HEK293T (cell line): ENCODE results near the gene RASGRP3.
"Not testable (repeated sequence)": the region's sequence is repeated elsewhere in the genome, so short reads cannot be mapped to it uniquely, and the experiment has no call there.

ENCODE experiments used
- CTCF ChIA-PET: fragments of 350-600 bp; formaldehyde crosslinking; extraction: SDS; loops from one replicate; lab custom pipeline; 2021; ENCODE audit warnings: antibody characterized with exemption, inconsistent platforms; lab: Yijun Ruan, JAX
- POLR2A ChIA-PET: fragments of 350-600 bp; formaldehyde crosslinking; extraction: SDS; loops from one replicate; lab custom pipeline; 2020; ENCODE audit warnings: antibody characterized with exemption, inconsistent platforms; lab: Yijun Ruan, JAX
- DNase-seq: peaks from one replicate; pipeline ENCODE4 v3.0.0; 2012; ENCODE audit warnings: mixed read lengths; ENCODE audit errors: extremely low spot score
- ARNT ChIP-seq: fragments of 450-650 bp; IDR thresholded peaks from 2 replicates; pipeline ENCODE4 v1.6.1; 2017; ENCODE audit warnings: mild to moderate bottlenecking
- BHLHE40 ChIP-seq: fragments of 450-650 bp; IDR thresholded peaks from 2 replicates; pipeline ENCODE4 v1.6.1; 2016; ENCODE audit warnings: mild to moderate bottlenecking, moderate library complexity, borderline replicate concordance
- CTBP1 ChIP-seq: fragments of 450-650 bp; IDR thresholded peaks from 2 replicates; pipeline ENCODE4 v1.6.1; 2016; ENCODE audit warnings: borderline replicate concordance
- ELF4 ChIP-seq: fragments of 450-650 bp; IDR thresholded peaks from 2 replicates; pipeline ENCODE4 v1.6.1; 2017; ENCODE audit warnings: antibody characterized with exemption
- FOXA1 ChIP-seq: fragments of 450-650 bp; IDR thresholded peaks from 2 replicates; pipeline ENCODE4 v1.6.1; 2016; ENCODE audit warnings: mild to moderate bottlenecking
- FOXK2 ChIP-seq: fragments of 450-650 bp; IDR thresholded peaks from 2 replicates; pipeline ENCODE4 v1.6.1; 2016; ENCODE audit warnings: mild to moderate bottlenecking
- FOXM1 ChIP-seq: fragments of 450-650 bp; IDR thresholded peaks from 2 replicates; pipeline ENCODE4 v1.6.1; 2017; ENCODE audit warnings: mild to moderate bottlenecking, borderline replicate concordance
- HDGF ChIP-seq: fragments of 450-650 bp; IDR thresholded peaks from 2 replicates; pipeline ENCODE4 v1.6.1; 2017; ENCODE audit warnings: antibody characterized with exemption, borderline replicate concordance
- L3MBTL2 ChIP-seq: fragments of 450-650 bp; conservative IDR thresholded peaks from 2 replicates; pipeline ENCODE4 v1.6.1; 2016; ENCODE audit warnings: mild to moderate bottlenecking
- LEF1 ChIP-seq: fragments of 450-650 bp; IDR thresholded peaks from 2 replicates; pipeline ENCODE4 v1.6.1; 2017; ENCODE audit warnings: mild to moderate bottlenecking, borderline replicate concordance
- NFRKB ChIP-seq: fragments of 450-650 bp; IDR thresholded peaks from 2 replicates; pipeline ENCODE4 v1.6.1; 2016; ENCODE audit warnings: mild to moderate bottlenecking, moderate library complexity
- PKNOX1 ChIP-seq: fragments of 450-650 bp; IDR thresholded peaks from 2 replicates; pipeline ENCODE4 v1.6.1; 2016
- SP1 ChIP-seq: fragments of 450-650 bp; IDR thresholded peaks from 2 replicates; pipeline ENCODE4 v1.6.1; 2017
- SUZ12 ChIP-seq: fragments of 450-650 bp; IDR thresholded peaks from 2 replicates; pipeline ENCODE4 v1.6.1; 2016; ENCODE audit warnings: mild to moderate bottlenecking
- TARDBP ChIP-seq: fragments of 450-650 bp; IDR thresholded peaks from 2 replicates; pipeline ENCODE4 v1.6.1; 2016
- ZNF384 ChIP-seq: fragments of 450-650 bp; IDR thresholded peaks from 2 replicates; pipeline ENCODE4 v1.6.1; 2016

Gene RASGRP3

GRCh38 chr2:33452545-33452944, 23.9 kb upstream of the RASGRP3 start:
- CTCF ChIA-PET: no interaction called here
- DNase-seq: no peak
- POLR2A ChIA-PET: no interaction called here
- TF ChIP-seq BHLHE40 (no peak), FOXK2 (no peak), TARDBP (no peak)

DNA sequence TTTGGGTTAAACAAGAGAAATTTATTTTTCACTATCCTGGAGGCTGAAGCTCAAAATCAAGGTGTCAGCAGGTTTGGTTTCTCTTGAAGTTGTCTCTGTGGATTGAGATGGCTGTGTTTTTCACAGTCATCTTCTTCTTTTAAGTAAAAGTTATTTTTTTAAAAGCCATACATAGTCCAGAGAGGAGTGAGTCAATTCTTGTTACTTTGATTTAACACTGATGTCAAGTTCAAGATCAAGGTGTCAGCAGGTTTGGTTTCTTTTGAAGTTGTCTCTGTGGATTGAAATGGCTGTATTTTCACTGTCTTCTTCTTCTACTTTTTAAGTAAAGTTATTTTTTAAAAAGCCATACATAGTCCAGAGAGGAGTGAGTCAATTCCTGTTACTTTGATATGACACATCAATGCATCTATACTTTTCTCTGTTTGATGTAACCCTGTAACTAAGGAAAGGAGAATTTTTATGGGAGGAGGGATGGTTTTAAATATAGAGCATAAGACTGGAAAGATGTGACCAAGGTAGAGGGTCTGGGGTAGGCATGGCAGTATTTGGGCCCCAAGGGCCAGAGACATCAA, 22.5 kb upstream of the RASGRP3 start:
- ChIA-PET POLR2A (no interaction called here), CTCF (no interaction called here)

GRCh38 chr2:33457556-33458247, 18.7 kb upstream of the RASGRP3 start:
- POLR2A ChIA-PET: no interaction called here
- CTCF ChIA-PET: no interaction called here
- TF ChIP-seq LEF1 (no peak), TARDBP (no peak), PKNOX1 (peak; percentile 44; the same call in 1 of the 2 replicates), L3MBTL2 (no peak), ELF4 (no peak), CTBP1 (no peak), SP1 (no peak)

More for the DNA sequence above, 22.5 kb upstream of the RASGRP3 start:
- DNase-seq: no peak
- no peak for TF ChIP-seq LEF1
- TF ChIP-seq L3MBTL2: no peak
- TF ChIP-seq ARNT: no peak
- TF ChIP-seq FOXK2: no peak
- no peak for TF ChIP-seq ELF4
- TF ChIP-seq HDGF: no peak
- no peak for TF ChIP-seq SUZ12
- TF ChIP-seq TARDBP: no peak
- TF ChIP-seq SP1: no peak
- no peak for TF ChIP-seq NFRKB
- no peak for TF ChIP-seq PKNOX1

DNA sequence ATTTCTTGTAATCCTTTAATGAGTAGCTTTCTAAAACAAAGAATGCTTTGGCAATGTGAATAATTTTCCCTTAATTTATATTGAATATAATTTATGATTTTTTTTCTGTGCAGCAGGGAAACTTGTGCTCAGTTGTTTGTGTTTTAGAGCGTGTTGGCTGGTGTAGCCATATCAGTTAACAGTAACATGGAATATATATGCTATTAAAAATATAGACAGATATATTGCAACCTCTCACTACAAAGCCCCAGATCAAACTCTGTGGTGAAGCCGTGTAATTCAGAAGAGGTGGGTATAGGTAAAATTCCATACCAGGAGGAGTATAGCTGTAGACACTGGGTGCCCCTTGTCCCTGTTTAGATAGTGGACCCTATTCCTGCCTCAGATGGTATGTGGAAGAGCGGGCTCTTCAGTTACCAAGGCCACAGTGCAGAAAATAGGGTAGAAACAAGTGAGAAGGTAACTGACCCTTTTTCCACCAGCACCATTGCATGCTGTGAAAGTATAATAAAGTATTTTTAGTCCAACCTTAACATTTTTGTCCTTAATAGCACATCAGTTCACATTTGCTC, 18.1 kb upstream of the RASGRP3 start:
- POLR2A ChIA-PET: no interaction called here
- CTCF ChIA-PET: no interaction called here
- no peak for DNase-seq
- no peak for TF ChIP-seq ARNT
- TF ChIP-seq BHLHE40: no peak
- no peak for TF ChIP-seq ZNF384
- no peak for TF ChIP-seq ELF4
- no peak for TF ChIP-seq PKNOX1
- no peak for TF ChIP-seq TARDBP
- TF ChIP-seq LEF1: no peak
- no peak for TF ChIP-seq CTBP1
- no peak for TF ChIP-seq SP1
- no peak for TF ChIP-seq SUZ12
- no peak for TF ChIP-seq HDGF
- no peak for TF ChIP-seq L3MBTL2
- no peak for TF ChIP-seq FOXA1
- no peak for TF ChIP-seq FOXK2
- no peak for TF ChIP-seq NFRKB

More at GRCh38 chr2:33457556-33458247, 18.7 kb upstream of the RASGRP3 start:
- no peak for DNase-seq

- POLR2A ChIA-PET: no interaction called here
- TF ChIP-seq CTBP1 (no peak), FOXK2 (no peak), PKNOX1 (no peak), FOXM1 (no peak), BHLHE40 (no peak), SUZ12 (no peak), NFRKB (no peak)
- DNase-seq: no peak
- CTCF ChIA-PET: no interaction called here
Measured at GRCh38 chr2:33459745-33460144, 16.7 kb upstream of the RASGRP3 start.

- POLR2A ChIA-PET, CTCF ChIA-PET, DNase-seq: not testable (repeated sequence)
Measured at GRCh38 chr2:33462512-33462911, 13.9 kb upstream of the RASGRP3 start.
